Endodermal cell (in vitro differentiated cells): ENCODE measurements around the gene FLT3. TPM values are rescaled to one million over a fixed set of nuclear protein-coding genes. Genes with fewer than 3 reads are reported as not detected.
A peak's percentile ranks its signal among the peaks of the same experiment; 100 is the strongest.

Experiments
- DNase-seq: peaks from one replicate; pipeline ENCODE4 v3.0.0-alpha.2; 2017
- H3K27ac ChIP-seq: 2 replicates; pipeline ENCODE4 v1.5.1; 2013; ENCODE audit warnings: mild to moderate bottlenecking, low read depth, low read length, moderate library complexity
- H3K27me3 ChIP-seq: 2 replicates; pipeline ENCODE4 v1.6.1; 2013; ENCODE audit warnings: mild to moderate bottlenecking, low read length, moderate library complexity; ENCODE audit not compliant: insufficient read depth, control insufficient read depth, poor library complexity, severe bottlenecking
- H3K36me3 ChIP-seq: 2 replicates; pipeline ENCODE4 v1.7.0; 2013; ENCODE audit warnings: mild to moderate bottlenecking, low read length, moderate library complexity; ENCODE audit not compliant: control insufficient read depth, insufficient read depth
- H3K4me1 ChIP-seq: one replicate; pipeline ENCODE4 v1.7.0; 2013; ENCODE audit warnings: low read length; ENCODE audit not compliant: control insufficient read depth, insufficient read depth
- H3K4me3 ChIP-seq: 2 replicates; pipeline ENCODE4 v1.5.1; 2013; ENCODE audit warnings: mild to moderate bottlenecking, low read length, moderate library complexity
- H3K9ac ChIP-seq: 2 replicates; pipeline ENCODE4 v1.6.1; 2013; ENCODE audit warnings: mild to moderate bottlenecking, low read length, moderate library complexity; ENCODE audit not compliant: poor library complexity, severe bottlenecking; ENCODE audit errors: extremely low read depth
- H3K9me3 ChIP-seq: 2 replicates; pipeline ENCODE4 v1.6.1; 2013; ENCODE audit warnings: mild to moderate bottlenecking, low read length, moderate library complexity; ENCODE audit not compliant: control insufficient read depth
- H3K27ac Mint-ChIP-seq: 2 replicates; pipeline ENCODE4 v1.8.0; 2020; ENCODE audit warnings: mixed read lengths
- H3K27me3 Mint-ChIP-seq: 2 replicates; pipeline ENCODE4 v1.8.0; 2021; ENCODE audit warnings: mild to moderate bottlenecking, mixed read lengths; ENCODE audit not compliant: insufficient read depth
- H3K36me3 Mint-ChIP-seq: 2 replicates; pipeline ENCODE4 v1.8.0; 2020; ENCODE audit warnings: low read depth, mixed read lengths
- H3K4me1 Mint-ChIP-seq: 2 replicates; pipeline ENCODE4 v1.8.0; 2020; ENCODE audit warnings: mixed read lengths
- H3K4me3 Mint-ChIP-seq: 2 replicates; pipeline ENCODE4 v1.8.0; 2020; ENCODE audit warnings: mild to moderate bottlenecking, moderate library complexity, mixed read lengths
- H3K9me3 Mint-ChIP-seq: 2 replicates; pipeline ENCODE4 v1.8.0; 2020; ENCODE audit warnings: mild to moderate bottlenecking, mixed read lengths
- WGBS, 2 experiments: methylation state at CpG; one replicate each; pipeline versions ENCODE4 v1.1.5 to v1.1.7; 2013; ENCODE audit warnings: missing lambda C conversion rate in 2 of 2, mixed read lengths in 1 of 2; ENCODE audit not compliant: insufficient coverage in 1 of 2, insufficient read length in 1 of 2; 5-methylcytosine and 5-hydroxymethylcytosine counted together
- total RNA-seq, 2 donors: library from RNA; stranded (reverse); fragmentation: NEBNext Ultra II Directional in 1 of 2; extraction: Animal tissue kit (Norgen Biotek cat#: 25700) in 1 of 2; gene quantifications; 2 replicates in 1 of 2; 3 replicates in 1 of 2; pipeline ENCODE4 v1.2.1, GENCODE V29; 2021
- TF ChIP-seq, protein P1 (sequence below): fragments of 200-600 bp; sonication (generic); conservative IDR thresholded peaks from 2 replicates; pipeline ENCODE4 v1.5.0; 2021; ENCODE audit warnings: antibody characterized with exemption, mild to moderate bottlenecking

The FLT3 gene
- total RNA-seq, 2 donors from 2014 or later = 0.09 to 0.13 TPM

DNA sequence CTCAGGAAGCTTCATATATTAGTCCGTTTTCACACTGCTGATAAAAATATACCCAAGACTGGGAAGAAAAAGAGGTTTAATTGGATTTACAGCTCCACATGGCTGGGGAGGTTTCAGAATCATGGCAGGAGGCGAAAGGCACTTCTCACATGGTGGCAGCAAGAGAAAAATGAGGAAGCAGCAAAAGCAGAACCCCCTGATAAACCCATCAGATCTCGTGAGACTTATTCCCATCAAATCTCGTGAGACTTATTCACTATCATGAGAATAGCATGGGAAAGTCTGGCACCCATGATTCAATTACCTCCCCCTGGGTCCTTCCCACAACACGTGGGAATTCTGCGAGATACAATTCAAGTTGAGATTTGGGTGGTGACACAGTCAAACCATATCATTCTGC lies 23.1 kb downstream of the FLT3 start:
- H3K36me3 ChIP-seq = no peaks in the 10 kb centered on the region
- peak overlapping the region; percentile 53 for H3K27ac Mint-ChIP-seq
- H3K27me3 ChIP-seq = no peaks in the 10 kb centered on the region
- no peak for DNase-seq
- no peaks in the 10 kb centered on the region for H3K9me3 ChIP-seq
- TF ChIP-seq, protein P1, sequence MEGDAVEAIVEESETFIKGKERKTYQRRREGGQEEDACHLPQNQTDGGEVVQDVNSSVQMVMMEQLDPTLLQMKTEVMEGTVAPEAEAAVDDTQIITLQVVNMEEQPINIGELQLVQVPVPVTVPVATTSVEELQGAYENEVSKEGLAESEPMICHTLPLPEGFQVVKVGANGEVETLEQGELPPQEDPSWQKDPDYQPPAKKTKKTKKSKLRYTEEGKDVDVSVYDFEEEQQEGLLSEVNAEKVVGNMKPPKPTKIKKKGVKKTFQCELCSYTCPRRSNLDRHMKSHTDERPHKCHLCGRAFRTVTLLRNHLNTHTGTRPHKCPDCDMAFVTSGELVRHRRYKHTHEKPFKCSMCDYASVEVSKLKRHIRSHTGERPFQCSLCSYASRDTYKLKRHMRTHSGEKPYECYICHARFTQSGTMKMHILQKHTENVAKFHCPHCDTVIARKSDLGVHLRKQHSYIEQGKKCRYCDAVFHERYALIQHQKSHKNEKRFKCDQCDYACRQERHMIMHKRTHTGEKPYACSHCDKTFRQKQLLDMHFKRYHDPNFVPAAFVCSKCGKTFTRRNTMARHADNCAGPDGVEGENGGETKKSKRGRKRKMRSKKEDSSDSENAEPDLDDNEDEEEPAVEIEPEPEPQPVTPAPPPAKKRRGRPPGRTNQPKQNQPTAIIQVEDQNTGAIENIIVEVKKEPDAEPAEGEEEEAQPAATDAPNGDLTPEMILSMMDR = no peak
- WGBS, 2 experiments = 88% methylated on average over 4 to 5 of the region's 6 CpGs
- no peak overlapping the region for H3K9ac ChIP-seq
- no peak overlapping the region for H3K4me3 ChIP-seq
- no peaks in the 10 kb centered on the region for H3K4me1 ChIP-seq
- H3K4me1 Mint-ChIP-seq = peaks cover 4% of the 10 kb centered on the region
- no peaks in the 10 kb centered on the region for H3K36me3 Mint-ChIP-seq
- H3K27me3 Mint-ChIP-seq = peaks cover 3% of the 10 kb centered on the region
- no peak overlapping the region for H3K27ac ChIP-seq
- peaks cover under 1% of the 10 kb centered on the region for H3K9me3 Mint-ChIP-seq
- no peak overlapping the region for H3K4me3 Mint-ChIP-seq

DNA sequence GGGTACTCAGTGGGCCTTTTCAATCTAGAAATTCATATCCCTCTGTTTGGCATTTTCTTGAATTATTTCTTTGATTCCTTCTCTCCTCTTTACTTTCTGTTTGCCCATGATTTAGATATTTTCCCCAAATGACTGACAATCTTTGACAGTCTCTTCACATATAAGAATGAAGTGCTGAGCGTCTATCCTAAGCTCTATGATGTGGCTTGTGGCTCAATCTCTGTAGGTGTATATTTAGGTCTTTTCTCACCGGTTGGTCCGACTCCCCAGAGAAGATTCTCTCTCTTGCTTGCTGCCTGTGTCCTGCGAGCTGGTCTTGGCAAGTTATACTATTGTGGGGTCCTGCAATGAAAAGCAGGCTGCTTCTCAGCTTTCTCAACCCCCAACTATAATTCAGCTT lies 29.0 kb downstream of the FLT3 start:
- H3K27me3 ChIP-seq = no peaks in the 10 kb centered on the region
- no peak overlapping the region for H3K4me3 Mint-ChIP-seq
- WGBS, 2 experiments = 89 to 100% methylated on average over 1 to 4 of the region's 4 CpGs
- H3K27ac ChIP-seq = no peak overlapping the region
- H3K27ac Mint-ChIP-seq = no peak overlapping the region
- no peaks in the 10 kb centered on the region for H3K4me1 ChIP-seq
- H3K9me3 Mint-ChIP-seq = no peaks in the 10 kb centered on the region
- no peak overlapping the region for H3K9ac ChIP-seq
- H3K9me3 ChIP-seq = no peaks in the 10 kb centered on the region
- no peaks in the 10 kb centered on the region for H3K4me1 Mint-ChIP-seq
- no peak overlapping the region for H3K4me3 ChIP-seq
- no peaks in the 10 kb centered on the region for H3K36me3 Mint-ChIP-seq
- no peaks in the 10 kb centered on the region for H3K36me3 ChIP-seq
- DNase-seq = no peak
- TF ChIP-seq, protein P1 = no peak
- no peaks in the 10 kb centered on the region for H3K27me3 Mint-ChIP-seq

DNA sequence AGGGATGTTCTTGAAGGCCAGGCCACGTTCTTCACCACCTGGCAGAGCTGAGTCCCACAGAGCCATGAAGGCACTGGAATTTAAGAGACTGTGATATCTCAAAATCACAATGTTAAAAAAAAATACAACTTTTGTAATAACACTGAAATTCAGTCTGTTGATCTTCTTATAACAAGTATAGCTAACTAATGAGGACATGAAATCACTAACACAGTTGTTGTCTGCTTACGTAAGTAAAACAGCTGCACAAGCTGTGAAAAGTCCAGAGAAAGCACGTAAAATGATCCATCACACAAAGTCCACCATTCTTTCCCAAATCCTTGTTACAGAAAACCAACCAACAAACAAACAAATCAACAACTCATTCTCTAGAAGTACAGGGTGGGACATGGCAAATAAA lies 32.9 kb downstream of the FLT3 start:
- Histone ChIP-seq H3K27me3 (no peaks in the 10 kb centered on the region), H3K9me3 (no peaks in the 10 kb centered on the region), H3K9ac (no peak overlapping the region), H3K4me1 (no peaks in the 10 kb centered on the region), H3K4me3 (no peak overlapping the region), H3K27ac (no peak overlapping the region), H3K36me3 (no peaks in the 10 kb centered on the region)
- Mint-ChIP-seq H3K27me3 (no peaks in the 10 kb centered on the region), H3K4me3 (no peak overlapping the region), H3K27ac (no peak overlapping the region), H3K36me3 (no peaks in the 10 kb centered on the region), H3K9me3 (no peaks in the 10 kb centered on the region), H3K4me1 (no peaks in the 10 kb centered on the region)
- no peak for DNase-seq
- TF ChIP-seq, protein P1 = no peak
- WGBS, 2 experiments = 90 to 100% methylated on average over 1 to 3 of the region's 3 CpGs
